ENCODE data around the gene DENND5B.
"Not testable (repeated sequence)": the region's sequence is repeated elsewhere in the genome, so short reads cannot be mapped to it uniquely, and the experiment has no call there.

The DENND5B gene

DNA sequence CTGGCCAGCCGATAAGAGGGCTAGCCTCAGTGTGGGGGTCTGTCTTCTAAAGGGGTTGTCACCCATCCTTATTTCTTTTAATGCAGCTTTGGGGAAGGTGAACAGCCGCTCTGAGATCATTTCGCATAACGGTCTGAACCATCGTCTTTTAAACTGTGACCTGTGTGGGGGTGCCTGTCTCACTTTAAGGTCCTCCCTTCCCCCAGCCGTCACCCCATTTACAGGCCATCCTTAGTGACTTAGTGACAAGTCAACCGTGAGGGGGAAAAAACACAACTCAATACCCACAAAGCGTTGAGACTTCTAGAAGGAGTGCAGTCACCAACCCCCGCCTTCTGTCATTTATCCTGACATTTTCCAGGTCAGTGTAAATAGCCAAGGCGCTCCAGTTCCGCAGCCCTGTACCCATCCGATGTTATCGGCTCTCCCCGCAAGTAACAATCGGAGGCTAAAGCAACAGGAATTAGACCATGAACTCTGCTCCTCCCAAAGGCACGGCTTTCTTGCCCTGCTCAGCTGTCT lies 505 bp upstream of the DENND5B start:
- no peak for DNase-seq (ENCODE audit: low spot score)
- no peak for FAIRE-seq

DNA sequence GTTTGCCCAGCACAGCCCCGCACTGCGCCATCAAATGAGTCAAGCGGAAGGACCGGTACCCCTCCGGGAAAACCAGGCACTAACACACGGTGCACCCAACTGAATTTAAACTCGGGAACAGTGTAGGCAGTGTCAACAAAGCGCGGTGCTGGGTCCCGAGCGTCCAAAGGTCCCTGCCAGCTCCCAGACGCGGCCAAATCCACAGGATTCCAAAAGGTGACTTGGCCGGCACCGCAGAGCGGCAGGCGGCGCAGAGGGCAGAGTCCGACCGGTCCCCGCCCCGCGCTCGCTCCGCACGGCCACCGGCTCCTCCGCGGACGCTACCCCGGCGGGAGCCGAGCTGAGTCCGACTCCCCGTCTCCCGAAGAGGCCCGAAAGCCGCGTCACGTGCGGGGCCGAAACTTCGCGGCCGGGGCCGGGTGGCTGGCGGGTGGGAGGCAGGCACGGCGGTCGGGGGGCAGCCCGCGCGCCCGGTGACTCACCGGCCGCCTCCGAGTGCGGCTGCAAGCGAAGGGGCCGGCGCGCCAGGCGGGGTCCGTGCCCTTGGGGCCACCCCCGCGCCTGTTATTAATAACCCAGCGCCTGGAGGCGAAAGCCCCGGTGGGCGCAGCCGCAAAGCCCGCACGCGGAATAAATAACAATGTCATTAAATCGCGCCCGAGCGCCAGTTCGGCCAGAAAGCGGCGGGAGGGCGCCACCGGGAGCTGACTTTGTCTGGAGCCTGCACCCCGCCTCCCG lies 863 bp downstream of the DENND5B start:
- FAIRE-seq (no peak), DNase-seq (ENCODE audit: low spot score) (peak; percentile 49)

DNA sequence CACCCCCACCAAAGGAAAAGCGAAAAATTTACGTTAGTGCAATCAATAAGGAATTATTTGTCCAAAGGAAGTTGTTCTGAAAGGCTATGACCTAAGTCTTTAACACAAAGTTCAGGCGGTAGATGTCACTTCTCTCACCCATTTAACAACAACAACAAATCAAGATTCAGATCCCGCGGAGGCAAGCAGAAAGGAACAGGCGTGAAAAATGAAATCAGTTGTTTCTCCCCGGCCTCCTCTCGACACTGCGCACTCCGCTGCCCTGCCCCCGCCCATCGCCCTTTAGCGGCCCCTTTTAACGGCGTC lies 1.4 kb downstream of the DENND5B start:
- DNase-seq (ENCODE audit: low spot score), result no peak
- FAIRE-seq, result no peak

DNA sequence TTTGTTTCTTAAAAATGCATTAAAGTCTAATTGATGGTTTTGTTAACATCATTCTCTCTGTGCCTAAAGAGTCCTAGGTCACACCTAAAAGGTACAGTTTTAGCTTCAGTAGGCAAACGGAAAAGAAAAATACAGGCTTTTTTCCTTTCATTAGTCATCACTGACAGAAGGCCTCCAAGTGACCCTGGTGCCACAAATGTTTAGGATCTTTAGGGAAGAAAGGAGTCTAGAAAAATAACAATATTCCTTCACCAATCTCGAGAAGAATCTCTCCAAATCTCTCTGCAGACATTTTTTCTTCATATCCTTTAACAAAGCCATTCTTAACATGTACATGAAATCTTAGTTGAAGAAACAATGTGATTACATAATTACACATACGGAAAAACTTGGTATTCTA lies 2.0 kb downstream of the DENND5B start:
- DNase-seq (ENCODE audit: low spot score) (no peak), FAIRE-seq (no peak)

DNA sequence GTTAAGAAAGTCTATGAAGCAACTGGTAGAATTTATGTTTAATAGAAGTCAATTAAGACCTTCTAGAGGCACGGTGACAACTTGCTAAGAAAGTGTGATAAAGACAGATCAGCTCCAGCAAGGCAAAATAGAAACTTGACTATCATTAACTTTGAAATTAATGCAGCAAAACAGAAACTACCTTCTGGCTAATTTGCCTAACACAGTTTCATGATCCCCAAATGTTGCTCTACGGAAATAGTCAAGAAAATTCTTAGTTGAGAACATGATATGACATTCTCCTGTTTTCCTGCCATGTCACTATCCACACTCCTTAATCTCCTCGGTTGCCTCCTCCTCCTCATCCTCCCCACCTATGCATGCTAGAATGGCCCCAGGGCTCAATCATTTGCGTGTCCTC lies 4.2 kb downstream of the DENND5B start:
- FAIRE-seq (no peak), DNase-seq (ENCODE audit: low spot score) (no peak)

- FAIRE-seq (no peak), DNase-seq (ENCODE audit: low spot score) (no peak)
Observed at GRCh38 chr12:31585895-31586294, 5.0 kb downstream of the DENND5B start.

DNA sequence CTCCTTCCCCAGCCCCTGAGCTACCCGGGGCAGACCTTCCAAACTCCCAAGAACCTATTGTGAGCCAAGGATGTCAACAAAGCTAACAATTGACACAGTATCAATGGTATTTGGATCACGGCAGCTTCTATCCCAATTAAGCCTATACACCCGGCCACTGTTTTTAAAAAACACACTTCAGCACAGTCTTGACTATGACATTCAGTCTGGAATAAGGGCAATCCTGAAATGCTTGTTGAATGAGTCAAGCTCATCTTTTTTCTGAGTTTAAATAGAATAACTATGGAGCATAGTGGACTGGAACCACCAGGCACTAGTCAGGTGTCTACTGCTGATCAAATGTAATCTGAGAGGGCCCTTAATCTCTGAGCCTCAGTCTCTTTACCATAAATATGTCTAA lies 5.7 kb downstream of the DENND5B start:
- FAIRE-seq, result no peak
- peak; percentile 31 for DNase-seq (ENCODE audit: low spot score)

GRCh38 chr12:31584782-31585181 lies 6.2 kb downstream of the DENND5B start:
- DNase-seq (ENCODE audit: low spot score), result no peak

DNA sequence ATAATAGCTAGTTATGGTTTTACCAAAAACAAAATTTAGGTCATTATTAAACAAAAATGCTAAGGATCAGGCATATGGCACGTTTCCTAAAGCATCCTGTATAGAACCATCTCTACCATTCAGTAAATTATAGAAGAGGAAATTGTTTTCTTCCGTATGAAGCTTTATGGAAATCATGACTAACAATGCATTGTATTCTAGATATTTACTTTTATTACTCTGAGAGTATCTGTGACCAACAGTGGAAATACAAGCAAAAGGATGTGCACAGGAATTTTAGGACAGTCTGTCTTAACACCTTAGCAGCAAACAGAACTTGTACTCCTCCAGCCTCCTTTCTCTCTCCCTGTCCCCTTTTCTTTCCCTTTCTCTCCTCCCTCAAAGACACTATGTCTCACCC lies 7.1 kb downstream of the DENND5B start:
- no peak for FAIRE-seq
- DNase-seq (ENCODE audit: low spot score), result no peak

More at GRCh38 chr12:31584782-31585181, 6.2 kb downstream of the DENND5B start:
- FAIRE-seq, result no peak

- peak; percentile 46 for DNase-seq (ENCODE audit: low spot score)
- FAIRE-seq, result peak; percentile 59
Observed at GRCh38 chr12:31582155-31582554, 8.8 kb downstream of the DENND5B start.

DNA sequence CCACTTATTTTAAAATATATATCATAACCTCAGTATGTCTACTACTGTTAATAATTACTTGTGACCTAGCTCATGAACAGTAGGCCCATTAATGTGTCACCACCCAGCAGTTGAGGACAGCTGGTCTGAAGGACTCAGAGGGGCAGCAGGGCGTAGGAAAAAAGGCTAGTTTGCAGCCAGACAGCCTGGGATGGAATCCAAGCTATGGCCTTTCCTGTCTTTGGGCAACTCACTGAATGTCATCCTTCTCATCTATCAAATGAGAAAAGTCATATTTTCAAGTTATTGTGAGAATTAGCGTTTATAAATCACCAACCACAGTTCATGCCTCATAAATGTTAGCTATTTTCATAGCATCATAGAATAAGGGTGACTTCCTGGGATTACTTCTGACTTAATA lies 12.3 kb downstream of the DENND5B start:
- peak; percentile 96 for FAIRE-seq
- peak; percentile 74 for DNase-seq (ENCODE audit: low spot score)

GRCh38 chr12:31574803-31575575 lies 15.9 kb downstream of the DENND5B start:
- no peak for FAIRE-seq
- DNase-seq (ENCODE audit: low spot score), result no peak

DNA sequence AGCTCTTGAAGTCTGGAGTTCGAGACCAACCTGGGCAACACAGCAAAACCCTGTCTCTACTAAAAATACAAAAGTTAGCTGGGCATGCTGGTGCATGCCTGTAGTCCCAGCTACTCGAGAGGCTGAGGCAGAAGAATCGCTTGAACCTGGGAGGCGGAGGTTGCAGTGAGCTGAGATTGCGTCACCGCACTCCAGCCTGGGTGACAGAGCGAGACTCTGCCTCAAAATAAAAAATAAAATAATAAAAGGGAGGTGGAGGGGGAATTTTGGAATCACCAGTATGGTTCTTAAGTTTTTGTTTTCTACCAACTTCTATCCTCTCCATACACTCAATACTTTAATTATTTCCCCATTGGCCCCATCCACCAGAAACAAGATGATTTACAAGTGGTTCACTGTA lies 16.6 kb downstream of the DENND5B start:
- FAIRE-seq; DNase-seq (ENCODE audit: low spot score): not testable (repeated sequence)

DNA sequence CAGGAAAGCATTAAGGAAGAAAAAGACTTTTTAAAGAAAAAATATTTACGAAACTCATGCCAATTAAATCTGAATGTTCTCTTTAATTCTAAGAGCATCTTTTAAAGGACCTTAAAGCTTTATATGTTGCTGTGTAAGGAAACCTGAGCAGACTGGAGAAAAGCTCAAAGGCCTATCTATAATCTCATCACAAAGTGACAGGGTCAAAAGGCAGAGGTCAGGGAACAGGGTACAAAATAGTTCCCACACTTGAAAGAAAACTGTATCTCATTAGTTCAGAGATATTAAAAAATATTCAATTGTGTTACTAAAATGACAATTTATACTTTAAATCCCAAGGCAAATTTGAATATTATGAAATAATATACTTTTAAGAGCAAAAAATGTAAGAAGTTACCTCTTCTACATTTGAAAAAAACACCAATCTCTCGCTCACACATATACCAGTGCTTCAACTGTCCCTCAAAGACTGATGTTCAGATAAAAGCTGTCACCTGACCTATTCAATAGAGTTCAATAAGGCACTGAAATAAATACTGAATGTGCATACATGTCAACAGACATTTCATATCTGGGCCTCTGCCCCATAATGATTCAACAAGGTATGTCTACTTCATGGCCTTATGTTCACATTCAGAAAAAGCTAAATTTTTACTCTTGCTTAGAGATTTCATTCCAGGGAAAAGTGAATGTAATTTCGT lies 17.9 kb downstream of the DENND5B start:
- no peak for FAIRE-seq

GRCh38 chr12:31570880-31571279 lies 20.1 kb downstream of the DENND5B start:
- FAIRE-seq (no peak), DNase-seq (ENCODE audit: low spot score) (no peak)

More for the DNA sequence above, 17.9 kb downstream of the DENND5B start:
- DNase-seq (ENCODE audit: low spot score), result no peak

DNA sequence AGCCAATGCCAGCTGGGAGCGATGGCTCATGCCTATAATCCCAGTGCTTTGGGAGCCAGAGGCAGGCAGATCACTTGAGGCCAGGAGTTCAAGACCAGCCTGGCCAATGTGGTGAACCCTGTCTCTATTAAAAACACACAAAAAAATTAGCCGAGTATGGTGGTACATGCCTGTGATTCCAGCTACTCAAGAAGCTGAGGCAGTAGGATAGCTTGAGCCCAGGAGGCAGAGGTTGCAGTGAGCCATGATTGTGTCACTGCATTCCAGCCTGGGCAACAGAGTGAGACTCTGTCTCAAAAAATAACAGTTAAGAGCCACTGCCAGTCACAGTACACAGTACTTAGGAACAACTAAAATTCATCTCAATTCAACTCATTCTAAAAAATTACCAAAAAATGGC lies 21.4 kb downstream of the DENND5B start:
- not testable (repeated sequence) for DNase-seq (ENCODE audit: low spot score); FAIRE-seq

- FAIRE-seq (no peak), DNase-seq (ENCODE audit: low spot score) (no peak)
Observed at GRCh38 chr12:31568498-31568897, 22.4 kb downstream of the DENND5B start.

- DNase-seq (ENCODE audit: low spot score) (no peak), FAIRE-seq (no peak)
Observed at GRCh38 chr12:31567029-31567428, 23.9 kb downstream of the DENND5B start.

- FAIRE-seq, result no peak
- no peak for DNase-seq (ENCODE audit: low spot score)
Observed at GRCh38 chr12:31566547-31566946, 24.4 kb downstream of the DENND5B start.

DNA sequence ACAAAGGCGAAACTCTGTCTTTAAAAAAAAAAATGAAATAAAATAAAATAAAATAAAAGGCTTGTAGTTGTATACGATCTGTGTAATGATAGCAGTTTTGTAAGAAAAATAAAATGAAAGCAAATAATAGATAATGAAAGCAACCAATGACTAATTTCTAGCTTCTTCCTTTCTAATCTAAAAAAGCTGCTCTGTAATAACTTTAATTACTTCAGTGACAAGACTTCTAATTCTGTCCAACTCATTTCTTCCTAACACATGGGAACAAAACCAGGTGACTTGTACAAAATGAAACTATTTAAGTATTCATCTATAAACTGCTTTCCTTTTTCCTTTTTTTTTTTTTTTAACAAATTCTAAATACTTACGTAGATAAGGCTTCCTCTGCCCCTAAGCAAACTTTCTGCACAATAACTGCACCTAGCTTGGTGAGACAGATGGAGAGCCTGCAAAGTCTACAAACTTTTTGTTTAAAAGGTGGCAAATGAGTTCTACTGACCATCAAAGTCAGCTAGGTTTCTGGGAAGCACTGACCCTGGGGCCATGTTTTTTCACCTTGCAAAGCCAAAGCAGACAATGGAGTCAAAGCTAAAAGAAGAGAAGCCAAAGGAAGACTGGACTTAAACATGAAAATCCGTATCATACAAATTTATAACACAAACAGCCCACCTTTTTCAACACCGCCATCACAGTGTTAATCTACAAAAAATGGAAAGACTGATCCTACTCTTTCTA lies 28.2 kb downstream of the DENND5B start:
- no peak for FAIRE-seq

DNA sequence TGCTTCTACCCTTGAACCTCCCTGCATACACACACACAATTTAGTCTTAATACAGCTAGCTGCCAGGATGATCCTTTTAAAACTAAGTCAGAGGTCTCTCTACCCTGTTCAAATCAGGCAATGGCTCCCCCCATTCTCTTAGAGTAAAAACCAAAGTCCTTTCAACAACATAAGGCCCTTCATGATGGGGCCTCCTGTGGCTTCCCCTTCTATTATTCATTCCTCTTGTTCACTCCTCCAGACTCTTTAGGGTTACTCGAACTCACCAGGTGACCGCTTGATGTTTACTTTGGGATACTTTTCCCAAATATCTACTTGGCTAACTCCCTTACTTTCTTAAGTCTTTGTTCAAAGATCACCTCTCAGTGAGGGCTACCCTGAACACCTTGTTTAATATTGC lies 30.4 kb downstream of the DENND5B start:
- DNase-seq (ENCODE audit: low spot score) (no peak), FAIRE-seq (no peak)

More for the DNA sequence above, 28.2 kb downstream of the DENND5B start:
- no peak for DNase-seq (ENCODE audit: low spot score)
